BJ (cell line): ENCODE measurements around the gene SPDEF. TPM values are rescaled to one million over a fixed set of nuclear protein-coding genes. Genes with fewer than 3 reads are reported as not detected.

Source experiments
- CTCF ChIA-PET: fragments of 350-600 bp; formaldehyde crosslinking; extraction: SDS; loops from one replicate; lab custom pipeline; 2021; ENCODE audit warnings: antibody characterized with exemption, inconsistent platforms; lab: Yijun Ruan, JAX
- POLR2A ChIA-PET: fragments of 300-600 bp; sonication (Branson Sonifier 250); formaldehyde crosslinking; extraction: SDS; loops from one replicate; lab custom pipeline; 2021; ENCODE audit warnings: antibody characterized with exemption; lab: Charles Lee
- DNase-seq: peaks from one replicate; pipeline ENCODE4 v3.0.0-alpha.2; 2011; ENCODE audit warnings: low read depth
- H3K27me3 ChIP-seq: 2 replicates; pipeline ENCODE4 v1.6.0; 2011; ENCODE audit warnings: low read length; ENCODE audit not compliant: control insufficient read depth, insufficient read depth
- H3K36me3 ChIP-seq: 2 replicates; pipeline ENCODE4 v1.5.1; 2011; ENCODE audit warnings: low read length; ENCODE audit not compliant: control insufficient read depth, insufficient read depth
- H3K4me3 ChIP-seq: 2 replicates; pipeline ENCODE4 v1.5.1; 2011; ENCODE audit warnings: low read depth, mild to moderate bottlenecking, control low read depth, low read length
- CTCF ChIP-seq: IDR thresholded peaks from 2 replicates; pipeline ENCODE4 v1.5.1; 2011; ENCODE audit warnings: low read depth, mild to moderate bottlenecking, control low read depth, inconsistent platforms, low read length, moderate library complexity; ENCODE audit not compliant: insufficient read depth
- polyA plus RNA-seq: library from polyadenylated mRNA; depleted of rRNA; stranded (reverse); fragments of >200 nt; gene quantifications from 2 replicates; pipeline ENCODE4 v1.2.3, GENCODE V29; 2011

Gene SPDEF
- polyA plus RNA-seq, 1 experiment: not detected

- H3K36me3 ChIP-seq: no peaks in the 10 kb centered on the region
- CTCF ChIA-PET: interaction anchor here (1.3 kb wide), 1 partner anchor 15 kb away, joined by 5 read pairs; no protein-coding TSS in a partner anchor
- DNase-seq: no peak
- no peak for TF ChIP-seq CTCF
- H3K27me3 ChIP-seq: peaks cover 4% of the 10 kb centered on the region
- no peak overlapping the region for H3K4me3 ChIP-seq
- POLR2A ChIA-PET: no interaction called here
These were observed 7.4 kb upstream of the SPDEF start for GRCh38 chr6:34563513-34563870.

GRCh38 chr6:34562861-34563512, 6.9 kb upstream of the SPDEF start:
- TF ChIP-seq CTCF: no peak

DNA sequence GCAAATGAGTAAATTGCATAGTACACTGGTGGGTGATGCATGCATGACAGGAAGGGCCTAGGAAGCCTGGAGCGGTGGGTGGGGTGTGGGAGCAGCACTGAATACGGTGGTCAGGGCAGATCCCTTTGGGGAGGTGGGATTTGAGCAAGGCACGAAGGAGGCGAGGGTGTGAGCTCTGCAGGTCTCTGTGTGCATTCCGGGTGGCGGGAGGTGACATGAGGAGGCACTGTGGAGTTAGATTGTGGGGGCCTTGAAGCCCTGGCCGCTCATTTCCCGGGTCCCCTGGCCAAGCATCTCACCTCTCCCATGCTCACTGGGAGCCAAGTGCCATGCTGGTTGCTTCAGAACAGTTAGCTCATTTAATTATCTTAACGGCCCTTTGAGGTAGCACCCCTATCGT, 6.2 kb upstream of the SPDEF start:
- Histone ChIP-seq H3K27me3 (peaks cover 4% of the 10 kb centered on the region), H3K36me3 (no peaks in the 10 kb centered on the region), H3K4me3 (no peak overlapping the region)
- DNase-seq: no peak
- CTCF ChIA-PET: interaction anchor here (1.4 kb wide), 1 partner anchor 70 kb away, joined by 3 read pairs; no protein-coding TSS in a partner anchor
- no peak for TF ChIP-seq CTCF
- POLR2A ChIA-PET: no interaction called here

More at GRCh38 chr6:34562861-34563512, 6.9 kb upstream of the SPDEF start:
- Histone ChIP-seq H3K27me3 (peaks cover 4% of the 10 kb centered on the region), H3K36me3 (no peaks in the 10 kb centered on the region), H3K4me3 (no peak overlapping the region)
- no peak for DNase-seq
- POLR2A ChIA-PET: no interaction called here
- CTCF ChIA-PET: interaction anchor here (1.3 to 1.4 kb wide), 2 partner anchors 14 to 70 kb away, joined by 3 to 5 read pairs; no protein-coding TSS in a partner anchor

GRCh38 chr6:34561227-34561530, 5.0 kb upstream of the SPDEF start:
- DNase-seq: no peak
- no peak for TF ChIP-seq CTCF
- Histone ChIP-seq H3K4me3 (no peak overlapping the region), H3K27me3 (peaks cover 1% of the 10 kb centered on the region; the same call in 1 of the 2 replicates), H3K36me3 (no peaks in the 10 kb centered on the region)
- ChIA-PET POLR2A (no interaction called here), CTCF (no interaction called here)

DNA sequence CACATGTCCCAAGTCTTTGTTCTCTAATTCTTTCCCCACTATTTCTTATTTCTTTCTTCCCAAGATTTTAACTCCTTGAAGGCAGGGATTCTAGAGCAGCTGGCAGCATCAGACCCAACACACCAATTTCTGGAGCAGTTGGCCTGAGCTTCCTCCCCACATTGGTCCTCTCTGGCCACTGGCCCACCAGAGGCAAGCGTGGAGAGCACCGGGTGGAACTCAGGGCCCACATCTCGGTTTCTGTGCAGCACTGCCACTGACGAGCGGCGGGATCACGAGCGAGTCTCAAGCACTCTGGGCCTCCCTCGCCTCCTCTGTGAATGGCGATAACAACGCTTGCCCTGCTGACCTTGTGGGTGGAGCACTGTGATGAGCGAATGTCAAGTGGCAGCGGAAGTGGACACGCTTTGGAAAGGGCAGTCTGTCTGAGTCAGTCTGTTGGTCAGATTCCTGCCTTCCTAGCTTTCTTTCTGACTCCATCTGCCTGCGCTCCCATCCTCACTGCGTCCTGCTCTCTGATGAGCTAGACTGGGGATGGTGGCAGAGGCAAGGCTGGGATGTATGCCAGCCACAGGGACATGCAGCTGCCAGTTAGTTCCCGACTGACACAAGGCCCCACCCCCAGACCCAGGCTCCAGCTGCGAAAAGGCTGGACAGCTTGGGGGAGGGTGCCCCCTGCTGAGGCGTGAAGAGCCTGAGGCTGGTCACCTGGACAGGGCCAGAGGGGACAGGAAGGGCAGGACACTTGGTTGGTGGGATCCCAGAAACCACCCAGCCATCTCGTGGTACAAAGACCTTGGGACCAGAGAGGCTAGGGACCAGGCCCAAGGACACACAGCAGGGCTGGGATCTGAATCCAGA, 4.5 kb upstream of the SPDEF start:
- TF ChIP-seq CTCF: no peak
- Histone ChIP-seq H3K4me3 (no peak overlapping the region), H3K27me3 (peaks cover 1% of the 10 kb centered on the region; the same call in 1 of the 2 replicates), H3K36me3 (no peaks in the 10 kb centered on the region)
- POLR2A ChIA-PET: no interaction called here
- DNase-seq: no peak
- CTCF ChIA-PET: interaction anchor here (0.7 to 0.8 kb wide), 3 partner anchors 12 to 49 kb away, joined by 3 read pairs; no protein-coding TSS in a partner anchor
